Upper lobe of right lung (tissue), 1 donor: Measurements from ENCODE around the gene TMEM209. TPM values are rescaled to one million over a fixed set of nuclear protein-coding genes. Genes with fewer than 3 reads are reported as not detected.

ENCODE experiments used
- ATAC-seq: fragments of 200-7000 bp; cut with Tn5 transposase; one replicate; pipeline ENCODE4 v1.9.1; 2020; ENCODE audit warnings: mild to moderate bottlenecking, moderate library complexity
- DNase-seq: peaks from one replicate; pipeline ENCODE4 v3.0.0-alpha.2; 2020
- H3K27ac ChIP-seq: fragments of 200-600 bp; one replicate; pipeline ENCODE4 v1.8.0; 2022
- H3K27me3 ChIP-seq: fragments of 200-600 bp; one replicate; pipeline ENCODE4 v1.8.0; 2022; ENCODE audit warnings: mild to moderate bottlenecking
- H3K36me3 ChIP-seq: fragments of 200-600 bp; one replicate; pipeline ENCODE4 v1.8.0; 2022
- H3K4me1 ChIP-seq: fragments of 200-600 bp; one replicate; pipeline ENCODE4 v1.8.0; 2022
- H3K4me3 ChIP-seq: fragments of 200-600 bp; one replicate; pipeline ENCODE4 v1.8.0; 2022; ENCODE audit warnings: mild to moderate bottlenecking
- H3K9me3 ChIP-seq: fragments of 200-600 bp; one replicate; pipeline ENCODE4 v1.8.0; 2022
- intact Hi-C: fragments of 100-400 bp; cut with DNase I; formaldehyde crosslinking; loops from one replicate; pipeline ENCODE4 v1.11.0; 2022
- total RNA-seq: library from RNA; stranded (reverse); fragmentation: NEBNext Ultra II Directional; extraction: Animal tissue kit (Norgen Biotek cat#: 25700); gene quantifications from one replicate; pipeline ENCODE4 v1.2.1, GENCODE V29; 2021
- TF ChIP-seq, protein P1 (sequence below): fragments of 200-600 bp; IDR thresholded peaks from one replicate; pipeline ENCODE4 v1.8.0; 2022; ENCODE audit warnings: antibody characterized with exemption
- donor health status: DM: no; HTN: yes; CAD: no; lungs with severe emphysema.

The TMEM209 gene
- total RNA-seq, 1 donor from 2014 or later, result 18.3 TPM

GRCh38 chr7:130197094-130197493 is 8.1 kb downstream of the TMEM209 start:
- TF ChIP-seq, protein P1, sequence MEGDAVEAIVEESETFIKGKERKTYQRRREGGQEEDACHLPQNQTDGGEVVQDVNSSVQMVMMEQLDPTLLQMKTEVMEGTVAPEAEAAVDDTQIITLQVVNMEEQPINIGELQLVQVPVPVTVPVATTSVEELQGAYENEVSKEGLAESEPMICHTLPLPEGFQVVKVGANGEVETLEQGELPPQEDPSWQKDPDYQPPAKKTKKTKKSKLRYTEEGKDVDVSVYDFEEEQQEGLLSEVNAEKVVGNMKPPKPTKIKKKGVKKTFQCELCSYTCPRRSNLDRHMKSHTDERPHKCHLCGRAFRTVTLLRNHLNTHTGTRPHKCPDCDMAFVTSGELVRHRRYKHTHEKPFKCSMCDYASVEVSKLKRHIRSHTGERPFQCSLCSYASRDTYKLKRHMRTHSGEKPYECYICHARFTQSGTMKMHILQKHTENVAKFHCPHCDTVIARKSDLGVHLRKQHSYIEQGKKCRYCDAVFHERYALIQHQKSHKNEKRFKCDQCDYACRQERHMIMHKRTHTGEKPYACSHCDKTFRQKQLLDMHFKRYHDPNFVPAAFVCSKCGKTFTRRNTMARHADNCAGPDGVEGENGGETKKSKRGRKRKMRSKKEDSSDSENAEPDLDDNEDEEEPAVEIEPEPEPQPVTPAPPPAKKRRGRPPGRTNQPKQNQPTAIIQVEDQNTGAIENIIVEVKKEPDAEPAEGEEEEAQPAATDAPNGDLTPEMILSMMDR, result no peak
- intact Hi-C loops, result no loop called here
- H3K4me1 ChIP-seq, result no peaks in the 10 kb centered on the region
- no peak for ATAC-seq
- DNase-seq, result no peak
- H3K27ac ChIP-seq, result no peak overlapping the region
- H3K27me3 ChIP-seq, result no peaks in the 10 kb centered on the region
- no peak overlapping the region for H3K4me3 ChIP-seq
- H3K9me3 ChIP-seq, result no peaks in the 10 kb centered on the region
- peaks cover 77% of the 10 kb centered on the region for H3K36me3 ChIP-seq

GRCh38 chr7:130196476-130196875 is 8.7 kb downstream of the TMEM209 start:
- Histone ChIP-seq H3K36me3 (peaks cover 77% of the 10 kb centered on the region), H3K9me3 (no peaks in the 10 kb centered on the region), H3K4me1 (no peaks in the 10 kb centered on the region), H3K27me3 (no peaks in the 10 kb centered on the region), H3K4me3 (no peak overlapping the region), H3K27ac (no peak overlapping the region)
- ATAC-seq (no peak), DNase-seq (no peak)
- TF ChIP-seq, protein P1, result no peak
- intact Hi-C loops, result no loop called here

GRCh38 chr7:130195396-130195795 is 9.8 kb downstream of the TMEM209 start:
- H3K4me3 ChIP-seq, result no peak overlapping the region
- no peak for DNase-seq
- peaks cover 72% of the 10 kb centered on the region for H3K36me3 ChIP-seq
- TF ChIP-seq, protein P1, result no peak
- H3K27me3 ChIP-seq, result no peaks in the 10 kb centered on the region
- intact Hi-C loops, result no loop called here
- H3K9me3 ChIP-seq, result no peaks in the 10 kb centered on the region
- ATAC-seq, result no peak
- no peaks in the 10 kb centered on the region for H3K4me1 ChIP-seq
- no peak overlapping the region for H3K27ac ChIP-seq

GRCh38 chr7:130191791-130192190 is 13.4 kb downstream of the TMEM209 start:
- intact Hi-C loops, result no loop called here
- no peak overlapping the region for H3K27ac ChIP-seq
- H3K4me1 ChIP-seq, result no peaks in the 10 kb centered on the region
- ATAC-seq (no peak), DNase-seq (no peak)
- peaks cover 36% of the 10 kb centered on the region for H3K36me3 ChIP-seq
- TF ChIP-seq, protein P1, result no peak
- no peak overlapping the region for H3K4me3 ChIP-seq
- no peaks in the 10 kb centered on the region for H3K9me3 ChIP-seq
- H3K27me3 ChIP-seq, result no peaks in the 10 kb centered on the region

- peaks cover 33% of the 10 kb centered on the region for H3K36me3 ChIP-seq
- no peaks in the 10 kb centered on the region for H3K9me3 ChIP-seq
- intact Hi-C loops, result no loop called here
Observed at GRCh38 chr7:130189343-130189742, 15.9 kb downstream of the TMEM209 start.

More at GRCh38 chr7:130189343-130189742, 15.9 kb downstream of the TMEM209 start:
- TF ChIP-seq, protein P1, result no peak
- no peaks in the 10 kb centered on the region for H3K27me3 ChIP-seq
- H3K4me3 ChIP-seq, result no peak overlapping the region
- no peaks in the 10 kb centered on the region for H3K4me1 ChIP-seq
- DNase-seq, result no peak
- ATAC-seq, result no peak
- no peak overlapping the region for H3K27ac ChIP-seq
